ENCODE data around the gene CAND1. TPM values are rescaled to one million over a fixed set of nuclear protein-coding genes. Genes with fewer than 3 reads are reported as not detected.
"Not testable (repeated sequence)": the region's sequence is repeated elsewhere in the genome, so short reads cannot be mapped to it uniquely, and the experiment has no call there.

Gene CAND1
- total RNA-seq, 1 experiment from 2014 or later = 190 TPM

GRCh38 chr12:67338426-67338825, 69.3 kb downstream of the CAND1 start:
- Histone ChIP-seq H3K4me3 (ENCODE audit: low read depth in 2 of 2, low read length in 2 of 2) (no peak overlapping the region), H3K27me3 (ENCODE audit: control insufficient read depth, insufficient read depth, low read length) (no peaks in the 10 kb centered on the region), H3K27ac (ENCODE audit: low read length) (no peak overlapping the region), H3K36me3 (ENCODE audit: control insufficient read depth, insufficient read depth, low read length) (no peaks in the 10 kb centered on the region), H3K9me3 (ENCODE audit: control insufficient read depth, insufficient read depth, low read depth, low read length) (no peaks in the 10 kb centered on the region), H3K4me1 (ENCODE audit: control insufficient read depth, insufficient read depth, low read length) (no peaks in the 10 kb centered on the region)
- ATAC-seq (no peak), DNase-seq (ENCODE audit: low read depth, low spot score) (no peak)
- CTCF ChIA-PET = no interaction called here
- no TSS peak for BruUV-seq (replicated peaks)
- in situ Hi-C loops (cut with HindIII; ENCODE audit: low pct_unique_long_range_greater_than_20kb, low sequenced_read_pairs) = no loop called here
- no peak for TF ChIP-seq REST (IDR thresholded peaks at IDR 0.05; ENCODE audit: insufficient read depth in 1 of 2, low read depth in 2 of 2, low read length in 1 of 2)
- POLR2A ChIA-PET = no interaction called here
- intact Hi-C loops (cut with micrococcal nuclease; ENCODE audit: unreplicated experiment) = no loop called here

GRCh38 chr12:67339530-67339929, 70.4 kb downstream of the CAND1 start:
- TF ChIP-seq TCF7L2 (IDR thresholded peaks at IDR 0.05; ENCODE audit: low read depth, low read length) (no peak), SIN3A (IDR thresholded peaks at IDR 0.05; ENCODE audit: borderline replicate concordance, insufficient read depth, low read depth, low read length) (no peak), POLR2AphosphoS5 (IDR thresholded peaks at IDR 0.05; ENCODE audit: low read depth, low read length) (no peak), CTCF (IDR thresholded peaks at IDR 0.05) (no peak), REST (IDR thresholded peaks at IDR 0.05; ENCODE audit: insufficient read depth in 1 of 2, low read depth in 2 of 2, low read length in 1 of 2) (no peak)
- BruUV-seq (replicated peaks) = no TSS peak

GRCh38 chr12:67341086-67341485, 71.9 kb downstream of the CAND1 start:
- ATAC-seq; CTCF ChIA-PET; BruUV-seq (replicated peaks); H3K4me1 ChIP-seq (ENCODE audit: control insufficient read depth, insufficient read depth, low read length); DNase-seq (ENCODE audit: low read depth, low spot score); intact Hi-C loops (cut with micrococcal nuclease; ENCODE audit: unreplicated experiment); H3K4me3 ChIP-seq (ENCODE audit: low read depth in 2 of 2, low read length in 2 of 2); H3K36me3 ChIP-seq (ENCODE audit: control insufficient read depth, insufficient read depth, low read length); in situ Hi-C loops (cut with HindIII; ENCODE audit: low pct_unique_long_range_greater_than_20kb, low sequenced_read_pairs); H3K27ac ChIP-seq (ENCODE audit: low read length); H3K27me3 ChIP-seq (ENCODE audit: control insufficient read depth, insufficient read depth, low read length); H3K9me3 ChIP-seq (ENCODE audit: control insufficient read depth, insufficient read depth, low read depth, low read length); POLR2A ChIA-PET: not testable (repeated sequence)

More at GRCh38 chr12:67339530-67339929, 70.4 kb downstream of the CAND1 start:
- in situ Hi-C loops (cut with HindIII; ENCODE audit: low pct_unique_long_range_greater_than_20kb, low sequenced_read_pairs) = no loop called here
- Histone ChIP-seq H3K27me3 (ENCODE audit: control insufficient read depth, insufficient read depth, low read length) (no peaks in the 10 kb centered on the region), H3K9me3 (ENCODE audit: control insufficient read depth, insufficient read depth, low read depth, low read length) (no peaks in the 10 kb centered on the region), H3K4me1 (ENCODE audit: control insufficient read depth, insufficient read depth, low read length) (no peaks in the 10 kb centered on the region), H3K27ac (ENCODE audit: low read length) (no peak overlapping the region), H3K36me3 (ENCODE audit: control insufficient read depth, insufficient read depth, low read length) (no peaks in the 10 kb centered on the region), H3K4me3 (ENCODE audit: low read depth in 2 of 2, low read length in 2 of 2) (no peak overlapping the region)
- intact Hi-C loops (cut with micrococcal nuclease; ENCODE audit: unreplicated experiment) = no loop called here
- ChIA-PET CTCF (no interaction called here), POLR2A (no interaction called here)
- DNase-seq (ENCODE audit: low read depth, low spot score) = no peak
- ATAC-seq = no peak
